HCT116 (cell line): ENCODE results near the gene ZMYM4. TPM values are rescaled to one million over a fixed set of nuclear protein-coding genes. Genes with fewer than 3 reads are reported as not detected.

ENCODE experiments used
- ATAC-seq: fragments of 200-7000 bp; cut with Tn5 transposase; 2 replicates; pipeline ENCODE4 v1.9.1; 2020; ENCODE audit warnings: mild to moderate bottlenecking, moderate library complexity
- BruUV-seq: library from RNA; stranded (reverse); fragments of 400-500 nt; replicated peaks from 2 replicates; lab custom pipeline; 2021; lab: Mats Ljungman, UMichigan
- CTCF ChIA-PET: fragments of 300-600 bp; sonication (Branson Sonifier 250); formaldehyde crosslinking; loops from one replicate; lab custom pipeline; 2021; ENCODE audit warnings: antibody characterized with exemption; lab: Charles Lee
- POLR2A ChIA-PET: fragments of 300-600, 350-600 bp; sonication (Branson Sonifier 250); formaldehyde crosslinking; loops from one replicate; lab custom pipeline; 2021; ENCODE audit warnings: antibody characterized with exemption; lab: Charles Lee
- RAD21 ChIA-PET, 2 experiments: fragments of 300-600 bp; sonication (Branson Sonifier 250); formaldehyde crosslinking; loops; one replicate each; lab custom pipeline; 2023; ENCODE audit warnings: low total read pairs in 2 of 2; ENCODE audit not compliant: uncharacterized antibody in 2 of 2, unreplicated experiment in 2 of 2, low non-redundant PET in 1 of 2; lab: Charles Lee
- DNase-seq: peaks from one replicate; pipeline ENCODE4 v3.0.0-alpha.2; 2010; ENCODE audit warnings: low read depth, low spot score
- H2AFZ ChIP-seq: fragments of 200-600 bp; shearing (Covaris generic), sonication (generic); 2 replicates; pipeline ENCODE4 v1.6.1; 2017; ENCODE audit warnings: low read depth, mixed run types, mixed read lengths, antibody characterized with exemption, low read length; ENCODE audit not compliant: poor library complexity, severe bottlenecking
- H3K27ac ChIP-seq: 2 replicates; pipeline ENCODE4 v1.5.1; 2012; ENCODE audit warnings: low read depth, low read length
- H3K27me3 ChIP-seq: fragments of 200-600 bp; sonication (generic); 2 replicates; pipeline ENCODE4 v1.6.1; 2016; ENCODE audit warnings: mixed run types, low read length, mixed read lengths; ENCODE audit not compliant: insufficient read depth
- H3K36me3 ChIP-seq, 2 experiments: fragments of 200-500 bp in 1 of 2; fragments of 200-600 bp in 1 of 2; sonication (Bioruptor generic) in 1 of 2; sonication (generic) in 1 of 2; 2 replicates each; pipeline versions ENCODE4 v1.5.1 to v1.6.1; 2014 to 2016; ENCODE audit warnings: low read length in 2 of 2, inconsistent platforms in 1 of 2, mixed read lengths in 1 of 2, mixed run types in 1 of 2; ENCODE audit not compliant: insufficient read depth in 2 of 2, control insufficient read depth in 1 of 2
- H3K4me1 ChIP-seq, 2 experiments: fragments of 200-600 bp in 1 of 2; sonication (generic) in 1 of 2; 2 replicates each; pipeline versions ENCODE4 v1.5.1 to v1.6.1; 2012 to 2017; ENCODE audit warnings: low read length in 2 of 2, inconsistent platforms in 1 of 2, mild to moderate bottlenecking in 1 of 2, mixed read lengths in 1 of 2, mixed run types in 1 of 2, moderate library complexity in 1 of 2; ENCODE audit not compliant: insufficient read depth in 2 of 2, control insufficient read depth in 1 of 2
- H3K4me2 ChIP-seq: fragments of 200-600 bp; sonication (generic); 2 replicates; pipeline ENCODE4 v1.6.1; 2017; ENCODE audit warnings: mixed run types, low read length, mixed read lengths
- H3K4me3 ChIP-seq, 2 experiments: fragments of 200-600 bp in 1 of 2; sonication (generic) in 1 of 2; replicated peaks in 1 of 2; 2 replicates each; pipeline ENCODE4 v1.5.1; 2011 to 2016; ENCODE audit warnings: low read length in 2 of 2, control low read depth in 1 of 2, low read depth in 1 of 2, mild to moderate bottlenecking in 1 of 2, mixed read lengths in 1 of 2, mixed run types in 1 of 2
- H3K79me2 ChIP-seq: fragments of 200-600 bp; sonication (generic); 2 replicates; pipeline ENCODE4 v1.6.1; 2017; ENCODE audit warnings: mild to moderate bottlenecking, mixed run types, low read length, moderate library complexity, mixed read lengths; ENCODE audit not compliant: insufficient read depth
- H3K9ac ChIP-seq: fragments of 200-600 bp; sonication (generic); 2 replicates; pipeline ENCODE4 v1.6.1; 2016; ENCODE audit warnings: low read length, mixed read lengths
- H3K9me2 ChIP-seq: fragments of 200-600 bp; sonication (generic), shearing (Covaris generic); 2 replicates; pipeline ENCODE4 v1.6.1; 2017; ENCODE audit warnings: mixed run types, mild to moderate bottlenecking, moderate library complexity; ENCODE audit not compliant: insufficient read depth
- H3K9me3 ChIP-seq, 2 experiments: fragments of 200-500 bp in 1 of 2; fragments of 200-600 bp in 1 of 2; sonication (Bioruptor generic) in 1 of 2; sonication (generic) in 1 of 2; 2 replicates each; pipeline ENCODE4 v1.6.1; 2014 to 2017; ENCODE audit warnings: low read length in 2 of 2, mixed read lengths in 2 of 2, inconsistent platforms in 1 of 2, low read depth in 1 of 2, mild to moderate bottlenecking in 1 of 2, mixed run types in 1 of 2, moderate library complexity in 1 of 2; ENCODE audit not compliant: control insufficient read depth in 1 of 2, insufficient read depth in 1 of 2
- H4K20me1 ChIP-seq: fragments of 200-600 bp; sonication (generic), shearing (Covaris generic); 2 replicates; pipeline ENCODE4 v1.6.1; 2017; ENCODE audit warnings: mixed run types, mild to moderate bottlenecking, moderate library complexity; ENCODE audit not compliant: insufficient read depth
- ATF3 ChIP-seq: IDR thresholded peaks from 2 replicates; pipeline ENCODE4 v1.6.1; 2012
- CBX3 ChIP-seq: IDR thresholded peaks from 2 replicates; pipeline ENCODE4 v1.6.1; 2012; ENCODE audit warnings: low read depth
- CEBPB ChIP-seq: IDR thresholded peaks from 2 replicates; pipeline ENCODE4 v1.6.1; 2012; ENCODE audit warnings: low read depth
- CTCF ChIP-seq, 3 experiments: fragments of 200-600 bp in 1 of 3; sonication (generic) in 1 of 3; IDR thresholded peaks in 2 of 3; conservative IDR thresholded peaks in 1 of 3; 2 replicates each; pipeline ENCODE4 v1.5.1; 2012 to 2017; ENCODE audit warnings: low read depth in 2 of 3, low read length in 2 of 3, antibody characterized with exemption in 1 of 3, borderline replicate concordance in 1 of 3, control low read depth in 1 of 3, mild to moderate bottlenecking in 1 of 3, mixed read lengths in 1 of 3, mixed run types in 1 of 3, moderate library complexity in 1 of 3; ENCODE audit not compliant: insufficient read depth in 1 of 3
- EGR1 ChIP-seq: IDR thresholded peaks from 2 replicates; pipeline ENCODE4 v1.6.1; 2012; ENCODE audit warnings: low read depth
- EZH2 ChIP-seq: fragments of 200-600 bp; sonication (generic); IDR thresholded peaks from 2 replicates; pipeline ENCODE4 v1.6.1; 2017; ENCODE audit warnings: antibody characterized with exemption, mixed run types
- FOSL1 ChIP-seq: IDR thresholded peaks from 2 replicates; pipeline ENCODE4 v1.6.1; 2012; ENCODE audit warnings: low read depth
- JUND ChIP-seq: IDR thresholded peaks from 2 replicates; pipeline ENCODE4 v1.6.1; 2012
- MAX ChIP-seq: IDR thresholded peaks from 2 replicates; pipeline ENCODE4 v1.6.1; 2012
- POLR2A ChIP-seq: IDR thresholded peaks from 2 replicates; pipeline ENCODE4 v1.7.0; 2011; ENCODE audit warnings: borderline replicate concordance; ENCODE audit not compliant: insufficient read depth, insufficient read length; ENCODE audit errors: extremely low read depth
- RAD21 ChIP-seq: IDR thresholded peaks from 2 replicates; pipeline ENCODE4 v1.6.1; 2012; ENCODE audit warnings: low read depth, mild to moderate bottlenecking
- REST ChIP-seq: IDR thresholded peaks from 2 replicates; pipeline ENCODE4 v1.6.1; 2012; ENCODE audit warnings: low read depth
- SIN3A ChIP-seq: IDR thresholded peaks from 2 replicates; pipeline ENCODE4 v1.6.1; 2012; ENCODE audit warnings: low read depth
- SP1 ChIP-seq: IDR thresholded peaks from 2 replicates; pipeline ENCODE4 v1.6.1; 2012; ENCODE audit warnings: low read depth
- TCF7L2 ChIP-seq: IDR thresholded peaks from 2 replicates; pipeline ENCODE4 v1.7.0; 2011; ENCODE audit warnings: borderline replicate concordance, inconsistent platforms; ENCODE audit not compliant: insufficient read depth, insufficient read length; ENCODE audit errors: extremely low read depth
- ZBTB33 ChIP-seq: IDR thresholded peaks from 2 replicates; pipeline ENCODE4 v1.6.1; 2011; ENCODE audit warnings: mild to moderate bottlenecking, low read length, moderate library complexity; ENCODE audit not compliant: insufficient replicate concordance; ENCODE audit errors: extremely low read depth
- ZFX ChIP-seq: fragments of 450-650 bp; IDR thresholded peaks from 2 replicates; pipeline ENCODE4 v1.6.1; 2017
- ZNF274 ChIP-seq: fragments of 200-500 bp; sonication (Bioruptor generic); IDR thresholded peaks from 2 replicates; pipeline ENCODE4 v1.6.1; 2014; ENCODE audit warnings: mild to moderate bottlenecking, low read depth, low read length, inconsistent platforms
- intact Hi-C: fragments of 100-400 bp; cut with micrococcal nuclease; formaldehyde crosslinking; loops from 2 replicates; pipeline ENCODE4 v1.10.0; 2022
- total RNA-seq: library from RNA; stranded (reverse); gene quantifications from one replicate; pipeline ENCODE4 v1.2.1, GENCODE V29; 2021; ENCODE audit not compliant: unreplicated experiment

The ZMYM4 gene
- total RNA-seq, 1 experiment from 2014 or later, result 58.0 TPM

- no TSS peak for BruUV-seq
- ATAC-seq, result no peak
These were observed 157.6 kb downstream of the ZMYM4 start for GRCh38 chr1:35426097-35426586.

More at GRCh38 chr1:35426097-35426586, 157.6 kb downstream of the ZMYM4 start:
- POLR2A ChIA-PET, result no interaction called here
- Histone ChIP-seq H3K9ac (no peak overlapping the region), H3K36me3 (peaks cover 2 to 3% of the 10 kb centered on the region in 2 experiments; a peak in 1 of 4 replicates), H3K4me1 (no peaks in the 10 kb centered on the region), H2AFZ (no peak overlapping the region), H3K4me3 (no peak overlapping the region), H3K27me3 (no peaks in the 10 kb centered on the region), H3K27ac (no peak overlapping the region), H3K79me2 (no peaks in the 10 kb centered on the region), H3K9me2 (no peaks in the 10 kb centered on the region), H3K9me3 (no peaks in the 10 kb centered on the region), H3K4me2 (no peak overlapping the region), H4K20me1 (no peaks in the 10 kb centered on the region)
- no peak for TF ChIP-seq TCF7L2
- no peak for TF ChIP-seq ZBTB33
- no peak for TF ChIP-seq RAD21
- TF ChIP-seq REST, result no peak
- TF ChIP-seq FOSL1, result no peak
- no peak for TF ChIP-seq ATF3
- no peak for TF ChIP-seq EZH2
- no peak for TF ChIP-seq MAX
- TF ChIP-seq CBX3, result no peak
- no peak for TF ChIP-seq CTCF (IDR thresholded peaks at IDR 0.05 in 2 of 3, conservative IDR thresholded peaks at IDR 0.05 in 1 of 3; ENCODE audit: borderline replicate concordance in 1 of 3, insufficient read depth in 1 of 3, low read depth in 2 of 3, low read length in 2 of 3)
- no peak for TF ChIP-seq EGR1
- TF ChIP-seq POLR2A, result no peak
- no peak for TF ChIP-seq CEBPB
- no peak for TF ChIP-seq ZNF274
- no peak for TF ChIP-seq ZFX
- no peak for TF ChIP-seq SIN3A
- no peak for TF ChIP-seq JUND
- TF ChIP-seq SP1, result no peak
- intact Hi-C loops, result no loop called here
- DNase-seq, result no peak
- CTCF ChIA-PET, result no interaction called here
- RAD21 ChIA-PET, result no interaction called here
